HEK293 (cell line): Measurements from ENCODE around the gene B3GAT1.

Experiments used
- ATF2 ChIP-seq: fragments of 450-650 bp; formaldehyde crosslinking; IDR thresholded peaks from 2 replicates; pipeline ENCODE4 v1.5.1; 2016; ENCODE audit warnings: missing biosample characterization, missing genetic modification characterization, low read depth
- BCL11A ChIP-seq: fragments of 450-650 bp; formaldehyde crosslinking; IDR thresholded peaks from 2 replicates; pipeline ENCODE4 v1.5.1; 2016; ENCODE audit warnings: low read depth, missing biosample characterization, missing genetic modification characterization
- CTCF ChIP-seq: fragments of 450-650 bp; formaldehyde crosslinking; IDR thresholded peaks from 2 replicates; pipeline ENCODE4 v1.5.1; 2016; ENCODE audit warnings: missing biosample characterization, missing genetic modification characterization
- EGR2 ChIP-seq: fragments of 450-650 bp; formaldehyde crosslinking; IDR thresholded peaks from 2 replicates; pipeline ENCODE4 v1.5.1; 2016; ENCODE audit warnings: low read depth, missing biosample characterization, missing genetic modification characterization
- KLF9 ChIP-seq: fragments of 450-650 bp; formaldehyde crosslinking; IDR thresholded peaks from 2 replicates; pipeline ENCODE4 v1.5.1; 2016; ENCODE audit warnings: missing biosample characterization, missing genetic modification characterization, low read depth
- ZNF138 ChIP-seq: fragments of 450-650 bp; formaldehyde crosslinking; IDR thresholded peaks from 2 replicates; pipeline ENCODE4 v1.5.1; 2016; ENCODE audit warnings: missing biosample characterization, missing genetic modification characterization, borderline replicate concordance
- ZNF157 ChIP-seq: fragments of 450-650 bp; formaldehyde crosslinking; IDR thresholded peaks from 2 replicates; pipeline ENCODE4 v1.5.1; 2016; ENCODE audit warnings: missing biosample characterization, missing genetic modification characterization
- ZNF274 ChIP-seq, 2 experiments: fragments of 200-500 bp in 1 of 2; fragments of 450-650 bp in 1 of 2; sonication (Bioruptor generic) in 1 of 2; formaldehyde crosslinking in 1 of 2; IDR thresholded peaks; 2 replicates each; pipeline versions ENCODE4 v1.5.1 to v1.6.1; 2014 to 2016; ENCODE audit warnings: borderline replicate concordance in 1 of 2, inconsistent platforms in 1 of 2, low read length in 1 of 2, missing biosample characterization in 1 of 2, missing genetic modification characterization in 1 of 2
- ZNF48 ChIP-seq: fragments of 450-650 bp; formaldehyde crosslinking; IDR thresholded peaks from 2 replicates; pipeline ENCODE4 v1.5.1; 2016; ENCODE audit warnings: missing biosample characterization, missing genetic modification characterization
- ZNF510 ChIP-seq: fragments of 450-650 bp; formaldehyde crosslinking; IDR thresholded peaks from 2 replicates; pipeline ENCODE4 v1.5.1; 2018; ENCODE audit warnings: mild to moderate bottlenecking, missing genetic modification characterization, missing biosample characterization; ENCODE audit not compliant: insufficient replicate concordance
- ZNF558 ChIP-seq: fragments of 450-650 bp; formaldehyde crosslinking; IDR thresholded peaks from 2 replicates; pipeline ENCODE4 v1.5.1; 2016; ENCODE audit warnings: missing biosample characterization, missing genetic modification characterization
- ZNF561 ChIP-seq: fragments of 450-650 bp; IDR thresholded peaks from 2 replicates; pipeline ENCODE4 v1.5.1; 2018; ENCODE audit warnings: missing biosample characterization, missing genetic modification characterization, borderline replicate concordance
- ZNF629 ChIP-seq: fragments of 450-650 bp; formaldehyde crosslinking; IDR thresholded peaks from 2 replicates; pipeline ENCODE4 v1.5.1; 2017; ENCODE audit warnings: missing biosample characterization, missing genetic modification characterization
- ZSCAN5A ChIP-seq: fragments of 450-650 bp; formaldehyde crosslinking; IDR thresholded peaks from 2 replicates; pipeline ENCODE4 v1.5.1; 2016; ENCODE audit warnings: missing biosample characterization, missing genetic modification characterization

- TF ChIP-seq ATF2 (tag by site-specific recombination) (no peak), ZSCAN5A (tag by site-specific recombination) (no peak), ZNF274 (IDR thresholded peaks at IDR 0.05; ENCODE audit: low read length) (no peak), ZNF274 (tag by site-specific recombination; IDR thresholded peaks at IDR 0.05; ENCODE audit: borderline replicate concordance) (no peak), ZNF561 (tag by site-specific recombination) (no peak), ZNF138 (tag by site-specific recombination) (no peak), KLF9 (tag by site-specific recombination) (no peak), ZNF510 (tag by site-specific recombination) (no peak), BCL11A (tag by site-specific recombination) (no peak), ZNF157 (tag by site-specific recombination) (no peak), CTCF (tag by site-specific recombination) (no peak), EGR2 (tag by site-specific recombination) (no peak), ZNF558 (tag by site-specific recombination) (no peak), ZNF629 (tag by site-specific recombination) (no peak), ZNF48 (no peak)
Observed at GRCh38 chr11:134440851-134441250, 28.8 kb upstream of the B3GAT1 start.
